IPS-18a (cell line): ENCODE measurements around the gene NMUR1.
"Not testable (repeated sequence)": the region's sequence is repeated elsewhere in the genome, so short reads cannot be mapped to it uniquely, and the experiment has no call there.

Experiments
- H3K27ac ChIP-seq: one replicate; pipeline ENCODE4 v1.5.1; 2013; ENCODE audit warnings: low read length
- H3K27me3 ChIP-seq: one replicate; pipeline ENCODE4 v1.6.1; 2013; ENCODE audit warnings: mild to moderate bottlenecking, low read length; ENCODE audit not compliant: control insufficient read depth, insufficient read depth
- H3K36me3 ChIP-seq: one replicate; pipeline ENCODE4 v1.6.1; 2013; ENCODE audit warnings: low read depth, low read length; ENCODE audit not compliant: control insufficient read depth
- H3K4me1 ChIP-seq: one replicate; pipeline ENCODE4 v1.6.1; 2013; ENCODE audit warnings: low read depth, low read length; ENCODE audit not compliant: control insufficient read depth
- H3K4me3 ChIP-seq: one replicate; pipeline ENCODE4 v1.5.1; 2013; ENCODE audit warnings: low read length
- H3K9ac ChIP-seq: one replicate; pipeline ENCODE4 v1.6.1; 2013; ENCODE audit warnings: mild to moderate bottlenecking, low read length, moderate library complexity
- H3K9me3 ChIP-seq: one replicate; pipeline ENCODE4 v1.6.1; 2013; ENCODE audit warnings: low read depth, low read length; ENCODE audit not compliant: control insufficient read depth

Gene NMUR1

GRCh38 chr2:231530099-231531011 lies at the start of gene NMUR1:
TSS of gene NMUR1 (minus strand) at chr2:231530445. CDS start at chr2:231530361, 84 bp downstream.
- Histone ChIP-seq H3K4me1 (no peaks in the 10 kb centered on the region), H3K4me3 (peak within 1 kb of the TSS; percentile 42), H3K27ac (no peak within 1 kb of the TSS), H3K9me3 (no peaks in the 10 kb centered on the region), H3K27me3 (peaks cover 22% of the 10 kb centered on the region), H3K9ac (no peak within 1 kb of the TSS), H3K36me3 (no peaks in the 10 kb centered on the region)

- no peaks in the 10 kb centered on the region for H3K9me3 ChIP-seq
These were observed 49.3 kb upstream of the NMUR1 start for GRCh38 chr2:231579560-231579959.

GRCh38 chr2:231578655-231579054 lies 48.4 kb upstream of the NMUR1 start:
- H3K9ac ChIP-seq, H3K36me3 ChIP-seq, H3K9me3 ChIP-seq, H3K27ac ChIP-seq, H3K4me3 ChIP-seq, H3K27me3 ChIP-seq: not testable (repeated sequence)
- H3K4me1 ChIP-seq = peaks cover 15% of the 10 kb centered on the region

More at GRCh38 chr2:231579560-231579959, 49.3 kb upstream of the NMUR1 start:
- peaks cover 15% of the 10 kb centered on the region for H3K4me1 ChIP-seq
- H3K27me3 ChIP-seq = no peaks in the 10 kb centered on the region
- no peak overlapping the region for H3K9ac ChIP-seq
- H3K4me3 ChIP-seq = no peak overlapping the region
- H3K27ac ChIP-seq = no peak overlapping the region
- H3K36me3 ChIP-seq = no peaks in the 10 kb centered on the region

GRCh38 chr2:231576465-231576864 lies 46.2 kb upstream of the NMUR1 start:
- H3K27me3 ChIP-seq = no peaks in the 10 kb centered on the region
- no peaks in the 10 kb centered on the region for H3K36me3 ChIP-seq
- H3K4me1 ChIP-seq = peaks cover 31% of the 10 kb centered on the region
- H3K4me3 ChIP-seq = no peak overlapping the region
- H3K27ac ChIP-seq = peak overlapping the region; percentile 74
- no peaks in the 10 kb centered on the region for H3K9me3 ChIP-seq
- H3K9ac ChIP-seq = peak overlapping the region; percentile 36

- H3K27me3 ChIP-seq = no peaks in the 10 kb centered on the region
- peak overlapping the region; percentile 74 for H3K27ac ChIP-seq
- peaks cover 32% of the 10 kb centered on the region for H3K4me1 ChIP-seq
- no peaks in the 10 kb centered on the region for H3K36me3 ChIP-seq
- H3K9ac ChIP-seq = peak overlapping the region; percentile 36
- no peaks in the 10 kb centered on the region for H3K9me3 ChIP-seq
- no peak overlapping the region for H3K4me3 ChIP-seq
These were observed 45.5 kb upstream of the NMUR1 start for GRCh38 chr2:231575612-231576256.

- no peaks in the 10 kb centered on the region for H3K27me3 ChIP-seq
- peak overlapping the region; percentile 40 for H3K27ac ChIP-seq
- H3K4me1 ChIP-seq = peaks cover 32% of the 10 kb centered on the region
- peak overlapping the region; percentile 47 for H3K9ac ChIP-seq
- no peak overlapping the region for H3K4me3 ChIP-seq
- H3K36me3 ChIP-seq = no peaks in the 10 kb centered on the region
- H3K9me3 ChIP-seq = no peaks in the 10 kb centered on the region
These were observed 43.6 kb upstream of the NMUR1 start for GRCh38 chr2:231573698-231574421.

GRCh38 chr2:231573096-231573495 lies 42.9 kb upstream of the NMUR1 start:
- H3K9ac ChIP-seq = peak overlapping the region; percentile 47
- no peaks in the 10 kb centered on the region for H3K36me3 ChIP-seq
- no peak overlapping the region for H3K4me3 ChIP-seq
- H3K4me1 ChIP-seq = peaks cover 40% of the 10 kb centered on the region
- no peaks in the 10 kb centered on the region for H3K9me3 ChIP-seq
- no peaks in the 10 kb centered on the region for H3K27me3 ChIP-seq
- H3K27ac ChIP-seq = peak overlapping the region; percentile 40

GRCh38 chr2:231571661-231572191 lies 41.5 kb upstream of the NMUR1 start:
- H3K4me1 ChIP-seq = peaks cover 42% of the 10 kb centered on the region
- no peaks in the 10 kb centered on the region for H3K27me3 ChIP-seq
- H3K4me3 ChIP-seq = peak overlapping the region; percentile 32
- H3K9ac ChIP-seq = peak overlapping the region; percentile 38
- H3K27ac ChIP-seq = peak overlapping the region; percentile 86
- H3K9me3 ChIP-seq = no peaks in the 10 kb centered on the region
- H3K36me3 ChIP-seq = no peaks in the 10 kb centered on the region

- not testable (repeated sequence) for H3K9me3 ChIP-seq, H3K27me3 ChIP-seq, H3K4me3 ChIP-seq, H3K36me3 ChIP-seq, H3K9ac ChIP-seq
- Histone ChIP-seq H3K27ac (peak overlapping the region; percentile 86), H3K4me1 (peaks cover 35% of the 10 kb centered on the region)
These were observed 40.7 kb upstream of the NMUR1 start for GRCh38 chr2:231570915-231571314.

GRCh38 chr2:231568785-231569435 lies 38.7 kb upstream of the NMUR1 start:
- Histone ChIP-seq H3K27me3 (no peaks in the 10 kb centered on the region), H3K4me1 (peaks cover 31% of the 10 kb centered on the region), H3K9me3 (no peaks in the 10 kb centered on the region), H3K9ac (no peak overlapping the region), H3K27ac (no peak overlapping the region), H3K4me3 (no peak overlapping the region), H3K36me3 (no peaks in the 10 kb centered on the region)
